GM19328 (cell line): ENCODE measurements around the gene GSS.

ENCODE experiments used
- ATAC-seq: cut with Tn5 transposase; IDR thresholded peaks from one replicate; pipeline ENCODE4 v1.9.1; 2021; ENCODE audit warnings: mild to moderate bottlenecking, moderate library complexity; ENCODE audit not compliant: unreplicated experiment

GSS gene

GRCh38 chr20:34979366-34980153 is 24.0 kb upstream of the GSS start:
- no peak for ATAC-seq

DNA sequence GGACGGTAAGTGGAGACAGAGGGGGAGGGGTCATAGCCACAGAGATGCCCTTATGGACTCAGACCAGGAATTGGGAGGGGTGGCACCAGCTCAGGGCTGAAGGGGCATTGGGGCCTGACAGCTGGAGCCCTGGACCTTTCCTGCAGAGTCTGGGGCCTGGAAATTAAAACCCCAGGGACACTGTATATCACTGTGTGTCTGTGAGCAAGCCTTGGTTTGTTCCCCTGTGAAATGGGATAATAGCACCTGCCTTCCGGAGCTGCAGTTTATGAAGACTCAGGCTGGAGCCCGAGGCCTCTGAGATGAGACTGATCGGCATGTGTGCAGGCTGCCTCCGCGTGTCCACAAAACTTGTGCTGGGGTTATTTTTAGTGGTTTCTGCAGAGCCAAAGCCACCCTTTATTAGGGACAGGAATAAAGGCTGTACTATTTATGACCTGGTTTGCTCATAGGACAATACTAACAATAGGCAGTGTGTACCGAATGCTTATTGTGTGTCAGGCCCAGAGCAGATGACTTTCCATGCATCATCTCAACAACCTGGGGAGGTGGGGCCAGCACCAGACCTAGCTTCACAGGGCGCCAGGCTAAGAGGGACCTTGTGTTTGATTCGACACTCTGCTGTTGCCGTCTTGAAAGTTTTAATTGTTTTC is 22.6 kb upstream of the GSS start:
- ATAC-seq: no peak

DNA sequence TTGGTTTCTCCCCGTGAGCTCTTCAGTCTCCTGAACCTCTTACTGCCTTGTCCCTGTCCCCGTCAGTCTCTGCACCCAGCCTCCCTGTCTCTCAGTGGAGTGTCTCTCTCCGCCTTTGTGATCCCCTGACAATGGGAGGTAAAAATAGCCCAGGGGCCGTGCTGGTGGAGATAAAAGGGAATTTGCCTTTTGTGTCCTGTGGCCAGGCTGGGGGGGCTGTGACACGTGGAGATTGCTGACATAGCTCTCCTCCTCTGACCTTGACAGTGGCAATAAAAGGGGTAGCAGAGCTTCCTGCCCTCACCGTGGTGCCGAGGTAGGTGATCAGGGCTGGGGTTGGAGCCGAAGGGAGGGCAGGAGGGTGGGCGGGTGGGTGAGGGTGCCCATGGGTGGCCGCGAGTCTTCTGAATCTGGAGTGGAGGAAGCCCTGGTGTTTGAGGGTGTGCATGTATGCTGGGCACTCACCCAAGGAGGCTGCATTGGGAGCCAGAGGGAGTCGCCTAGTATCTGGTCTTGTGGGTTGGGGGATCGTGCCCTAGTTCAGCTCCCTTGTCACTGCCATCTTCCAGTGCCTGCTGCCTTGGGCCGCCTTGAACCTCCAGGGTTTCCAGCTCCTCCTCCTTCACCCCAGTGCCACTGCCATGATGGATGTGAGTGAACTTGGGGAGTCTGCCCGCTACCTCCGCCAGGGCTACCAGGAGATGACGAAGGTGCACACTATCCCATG is 21.9 kb upstream of the GSS start:
- ATAC-seq: no peak

- ATAC-seq: no peak
Observed at GRCh38 chr20:34976286-34976685, 20.7 kb upstream of the GSS start.

- no peak for ATAC-seq
Observed at GRCh38 chr20:34974246-34974645, 18.6 kb upstream of the GSS start.

- no peak for ATAC-seq
Observed at GRCh38 chr20:34971561-34972235, 16.1 kb upstream of the GSS start.

- no peak for ATAC-seq
Observed at GRCh38 chr20:34970846-34971560, 15.4 kb upstream of the GSS start.

GRCh38 chr20:34970193-34970840 is 14.7 kb upstream of the GSS start:
- ATAC-seq: no peak

- ATAC-seq: no peak
Observed at GRCh38 chr20:34968042-34968775, 12.6 kb upstream of the GSS start.

DNA sequence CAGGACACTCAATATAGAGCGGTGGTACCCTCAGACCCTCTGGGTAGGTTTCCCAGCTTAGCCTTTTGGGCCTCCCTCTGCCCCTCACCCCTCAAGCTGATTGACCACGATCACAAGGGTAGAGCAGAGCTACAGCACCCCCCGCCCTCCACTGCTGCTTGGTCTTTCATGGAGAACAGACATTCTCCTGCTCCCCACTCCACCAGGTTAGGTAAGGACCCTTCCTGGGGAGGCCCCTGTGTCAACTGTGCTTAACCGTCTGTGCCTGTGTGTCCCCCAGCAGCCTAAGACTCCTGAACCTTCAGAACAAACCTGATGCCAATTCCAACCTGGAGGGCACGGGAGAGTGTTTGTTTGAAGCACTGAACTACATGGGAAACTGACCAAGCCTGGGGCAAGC is 11.8 kb upstream of the GSS start:
- no peak for ATAC-seq

- ATAC-seq: no peak
Observed at GRCh38 chr20:34965051-34965450, 9.4 kb upstream of the GSS start.

DNA sequence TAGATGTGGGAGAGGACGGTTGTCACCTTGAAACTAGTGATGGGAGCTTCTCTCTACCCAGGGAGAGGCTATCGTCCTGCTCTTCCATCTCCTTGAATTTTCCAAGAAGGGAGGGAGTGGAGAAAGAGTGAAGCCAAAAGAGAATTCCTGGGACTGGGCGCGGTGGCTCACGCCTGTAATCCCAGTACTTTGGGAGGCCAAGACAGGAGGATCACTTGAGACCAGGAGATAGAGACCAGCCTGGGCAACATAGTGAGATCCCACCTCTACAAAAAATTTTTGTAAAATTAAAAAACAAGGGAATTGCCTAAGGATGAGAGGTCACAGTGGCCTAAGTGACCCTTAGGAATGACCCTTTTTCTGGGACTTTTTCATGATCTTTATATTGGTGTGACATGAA is 8.9 kb upstream of the GSS start:
- ATAC-seq: no peak

DNA sequence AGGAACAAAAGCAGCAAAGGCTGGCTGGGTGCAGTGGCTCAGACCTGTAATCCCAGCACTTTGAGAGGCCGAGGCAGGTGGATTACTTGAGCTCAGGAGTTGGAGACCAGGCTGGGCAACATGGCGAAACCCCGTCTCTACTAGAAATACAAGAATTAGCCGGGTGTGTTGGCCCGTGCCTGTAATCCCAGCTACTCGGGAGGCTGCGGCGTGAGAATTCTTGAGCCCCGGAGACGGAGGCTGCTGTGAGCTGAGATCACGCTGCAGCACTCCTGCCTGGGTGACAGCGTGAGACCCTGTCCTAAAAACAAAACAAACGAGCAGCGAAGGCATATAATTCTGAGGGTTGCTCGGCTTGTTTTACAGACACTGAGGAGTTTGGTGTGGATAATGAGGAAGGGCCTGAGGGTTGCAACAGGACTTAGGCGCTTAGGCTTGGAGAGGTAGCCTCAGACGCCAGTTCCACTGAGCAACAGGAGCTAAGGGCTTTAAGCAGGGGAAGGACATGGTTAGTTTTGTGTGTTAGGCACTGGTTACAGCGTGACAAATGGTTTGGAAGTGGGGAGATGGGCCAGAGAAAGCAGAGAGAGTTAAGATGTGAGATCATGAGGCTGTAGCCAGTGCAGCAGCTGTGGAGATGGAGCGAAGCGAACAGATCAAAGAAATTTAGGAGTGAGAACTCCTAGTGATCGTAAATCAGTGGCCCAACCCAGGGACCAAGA is 1.3 kb upstream of the GSS start:
- ATAC-seq: no peak

DNA sequence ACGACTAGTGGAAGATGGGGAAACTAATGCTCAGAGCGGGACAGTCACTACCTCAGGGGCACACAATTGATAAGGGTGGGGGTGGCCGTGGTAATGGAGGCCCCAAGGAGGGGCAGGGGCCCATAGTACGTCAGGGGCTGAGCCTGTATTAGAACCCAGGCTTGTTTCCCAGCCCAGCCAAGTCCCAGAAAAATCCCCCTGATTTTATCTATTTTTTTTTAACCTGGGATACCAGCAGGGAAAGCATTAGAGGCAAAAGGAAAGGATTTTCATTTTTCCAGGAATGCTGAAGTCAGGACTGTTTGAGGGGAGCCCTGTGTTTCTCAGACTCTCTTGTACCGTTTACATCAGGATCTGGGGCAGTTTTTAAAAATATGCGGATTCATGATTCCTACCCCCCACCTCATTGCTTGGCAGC is 444 bp upstream of the GSS start:
- ATAC-seq: no peak

DNA sequence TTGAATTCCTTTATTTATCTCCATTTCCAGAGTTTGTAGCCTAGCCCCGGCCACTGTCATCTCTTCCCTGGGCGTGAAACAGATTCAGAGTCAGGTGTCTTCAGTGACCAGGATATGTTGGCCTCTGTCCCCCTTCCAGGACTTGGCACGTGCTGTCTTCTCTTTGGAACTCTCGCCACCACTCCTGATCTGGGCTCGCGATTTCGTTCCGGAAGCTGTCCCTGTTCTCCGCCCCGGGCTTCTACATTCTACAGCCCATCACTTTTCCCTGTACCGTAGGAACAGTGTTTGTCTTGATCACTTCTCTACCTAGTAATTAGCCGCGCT is 739 bp downstream of the GSS start:
- no peak for ATAC-seq

DNA sequence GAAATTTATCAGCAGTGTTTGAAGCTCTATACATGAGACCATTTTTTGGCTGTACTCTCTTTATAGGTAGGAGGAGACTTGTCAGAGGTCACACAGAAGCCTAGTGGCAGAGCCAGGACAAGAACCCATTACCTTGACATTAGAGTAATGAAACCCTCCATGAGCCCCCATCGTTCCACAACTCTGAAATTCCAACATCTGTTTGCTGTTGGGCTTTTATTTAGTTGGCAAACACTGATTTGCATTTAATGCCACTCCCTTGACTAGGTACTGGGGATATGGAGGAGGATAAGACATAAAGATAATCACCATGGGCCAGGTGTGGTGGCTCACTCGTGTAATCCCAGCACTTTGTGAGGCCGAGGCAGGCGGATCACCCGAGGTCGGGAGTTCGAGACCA is 1.6 kb downstream of the GSS start:
- ATAC-seq: no peak

- no peak for ATAC-seq
Observed at GRCh38 chr20:34952671-34953070, 2.9 kb downstream of the GSS start.

GRCh38 chr20:34951652-34952051 is 4.0 kb downstream of the GSS start:
- no peak for ATAC-seq

DNA sequence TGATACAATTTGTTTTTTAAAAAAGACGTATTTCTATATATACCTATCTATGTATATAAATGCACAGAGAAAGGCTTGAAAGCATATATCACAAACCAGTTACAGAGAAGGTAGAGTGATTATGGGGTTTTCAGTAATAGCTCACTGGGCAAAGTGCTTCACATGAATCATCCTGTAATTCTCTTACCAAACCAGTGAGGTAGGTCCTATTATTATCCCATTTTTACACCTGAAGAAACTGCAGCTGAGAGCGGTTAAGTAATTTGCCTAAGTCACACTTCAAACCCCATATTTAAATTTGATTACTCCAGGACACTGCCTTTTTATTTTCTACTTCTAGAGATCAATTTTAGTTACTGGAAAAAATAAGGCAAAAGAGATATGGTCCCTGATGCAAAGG is 4.4 kb downstream of the GSS start:
- no peak for ATAC-seq
